ENCODE measurements around the gene TTC29.

The TTC29 gene

GRCh38 chr4:146852360-146852759, 93.3 kb downstream of the TTC29 start:
- Histone ChIP-seq H3K36me3 (ENCODE audit: insufficient read depth, low read length) (no peaks in the 10 kb centered on the region), H3F3A (ENCODE audit: insufficient read depth, low read length) (no peaks in the 10 kb centered on the region), H3K79me2 (ENCODE audit: insufficient read depth, low read length) (no peaks in the 10 kb centered on the region), H3K9ac (ENCODE audit: low read length) (no peak overlapping the region), H3K27ac (ENCODE audit: low read depth, low read length, poor library complexity, severe bottlenecking) (no peak overlapping the region), H3K4me2 (ENCODE audit: low read length) (no peak overlapping the region), H3K4me3 (ENCODE audit: low read depth, low read length, poor library complexity, severe bottlenecking) (no peak overlapping the region), H3K9me3 (ENCODE audit: low read length) (no peaks in the 10 kb centered on the region), H2AFZ (ENCODE audit: low read length) (no peak overlapping the region), H4K20me1 (ENCODE audit: insufficient read depth, low read length) (no peaks in the 10 kb centered on the region), H3K4me1 (ENCODE audit: insufficient read depth, low read length, severe bottlenecking) (no peaks in the 10 kb centered on the region), H3K27me3 (ENCODE audit: insufficient read depth, low read length) (no peaks in the 10 kb centered on the region), H3K9me2 (ENCODE audit: low read depth, low read length) (no peaks in the 10 kb centered on the region)
- TF ChIP-seq EZH2 (IDR thresholded peaks at IDR 0.05; ENCODE audit: borderline replicate concordance, low read length) (no peak), CTCF (IDR thresholded peaks at IDR 0.05; ENCODE audit: low read length) (no peak)

GRCh38 chr4:146847345-146847744, 98.3 kb downstream of the TTC29 start:
- H3K4me3 ChIP-seq (ENCODE audit: low read depth, low read length, poor library complexity, severe bottlenecking) = no peak overlapping the region
- H3K4me2 ChIP-seq (ENCODE audit: low read length) = no peak overlapping the region
- H3K36me3 ChIP-seq (ENCODE audit: insufficient read depth, low read length) = no peaks in the 10 kb centered on the region
- H4K20me1 ChIP-seq (ENCODE audit: insufficient read depth, low read length) = no peaks in the 10 kb centered on the region
- 0 out of 2 replicates have a peak, but pooled peaks cover 4% of the 10 kb centered on the region for H3K27me3 ChIP-seq (ENCODE audit: insufficient read depth, low read length)
- no peaks in the 10 kb centered on the region for H3K9me2 ChIP-seq (ENCODE audit: low read depth, low read length)
- TF ChIP-seq CTCF (IDR thresholded peaks at IDR 0.05; ENCODE audit: low read length) (no peak), EZH2 (IDR thresholded peaks at IDR 0.05; ENCODE audit: borderline replicate concordance, low read length) (no peak)
- no peak overlapping the region for H2AFZ ChIP-seq (ENCODE audit: low read length)
- no peaks in the 10 kb centered on the region for H3K4me1 ChIP-seq (ENCODE audit: insufficient read depth, low read length, severe bottlenecking)
- no peaks in the 10 kb centered on the region for H3K9me3 ChIP-seq (ENCODE audit: low read length)
- H3K79me2 ChIP-seq (ENCODE audit: insufficient read depth, low read length) = no peaks in the 10 kb centered on the region
- no peaks in the 10 kb centered on the region for H3F3A ChIP-seq (ENCODE audit: insufficient read depth, low read length)
- H3K9ac ChIP-seq (ENCODE audit: low read length) = no peak overlapping the region
- H3K27ac ChIP-seq (ENCODE audit: low read depth, low read length, poor library complexity, severe bottlenecking) = no peak overlapping the region

- Histone ChIP-seq H3F3A (ENCODE audit: insufficient read depth, low read length) (no peaks in the 10 kb centered on the region), H3K4me3 (ENCODE audit: low read depth, low read length, poor library complexity, severe bottlenecking) (no peak overlapping the region), H3K9me3 (ENCODE audit: low read length) (no peaks in the 10 kb centered on the region), H3K36me3 (ENCODE audit: insufficient read depth, low read length) (no peaks in the 10 kb centered on the region), H4K20me1 (ENCODE audit: insufficient read depth, low read length) (no peaks in the 10 kb centered on the region), H3K9ac (ENCODE audit: low read length) (no peak overlapping the region), H3K27ac (ENCODE audit: low read depth, low read length, poor library complexity, severe bottlenecking) (no peak overlapping the region), H2AFZ (ENCODE audit: low read length) (no peak overlapping the region), H3K79me2 (ENCODE audit: insufficient read depth, low read length) (no peaks in the 10 kb centered on the region), H3K27me3 (ENCODE audit: insufficient read depth, low read length) (0 out of 2 replicates have a peak, but pooled peaks cover 4% of the 10 kb centered on the region), H3K4me2 (ENCODE audit: low read length) (no peak overlapping the region), H3K9me2 (ENCODE audit: low read depth, low read length) (no peaks in the 10 kb centered on the region), H3K4me1 (ENCODE audit: insufficient read depth, low read length, severe bottlenecking) (no peaks in the 10 kb centered on the region)
- TF ChIP-seq CTCF (IDR thresholded peaks at IDR 0.05; ENCODE audit: low read length) = no peak
- no peak for TF ChIP-seq EZH2 (IDR thresholded peaks at IDR 0.05; ENCODE audit: borderline replicate concordance, low read length)
Measured at GRCh38 chr4:146846882-146847281, 98.8 kb downstream of the TTC29 start.
